Testis (tissue), 3 donors: ENCODE measurements around the gene KDM4C. TPM values are rescaled to one million over a fixed set of nuclear protein-coding genes. Genes with fewer than 3 reads are reported as not detected.
"Not testable (repeated sequence)": the region's sequence is repeated elsewhere in the genome, so short reads cannot be mapped to it uniquely, and the experiment has no call there.

ENCODE experiments used
- DNase-seq: peaks from one replicate; pipeline ENCODE4 v3.0.0-alpha.2; 2019
- H3K27ac ChIP-seq, 2 donors: fragments of 200-600 bp; sonication (generic); one replicate each; pipeline ENCODE4 v1.5.1; 2019
- H3K27me3 ChIP-seq: fragments of 200-600 bp; sonication (generic); one replicate; pipeline ENCODE4 v1.5.1; 2019
- H3K36me3 ChIP-seq: fragments of 200-600 bp; sonication (generic); one replicate; pipeline ENCODE4 v1.5.1; 2017; ENCODE audit warnings: low read depth; ENCODE audit errors: missing control alignments
- H3K4me1 ChIP-seq: fragments of 200-600 bp; sonication (generic); one replicate; pipeline ENCODE4 v1.5.1; 2019
- H3K4me3 ChIP-seq, 2 donors: fragments of 200-600 bp; sonication (generic); one replicate each; pipeline ENCODE4 v1.5.1; 2017 to 2019
- H3K9me3 ChIP-seq: fragments of 200-600 bp; sonication (generic); one replicate; pipeline ENCODE4 v1.5.1; 2017
- CTCF ChIP-seq, 3 experiments: fragments of 450-650 bp in 2 of 3; fragments of 200-600 bp in 1 of 3; sonication (generic) in 1 of 3; IDR thresholded peaks; one replicate each; pipeline ENCODE4 v1.5.1; 2016 to 2019; ENCODE audit warnings: antibody characterized with exemption in 3 of 3, mild to moderate bottlenecking in 2 of 3, moderate library complexity in 1 of 3
- POLR2A ChIP-seq: fragments of 450-650 bp; IDR thresholded peaks from one replicate; pipeline ENCODE4 v1.6.1; 2017; ENCODE audit warnings: antibody characterized with exemption, mild to moderate bottlenecking, moderate library complexity
- WGBS, 2 donors: methylation state at CpG; one replicate each; pipeline ENCODE4 v1.1.5; 2018; 5-methylcytosine and 5-hydroxymethylcytosine counted together
- intact Hi-C: fragments of 100-400 bp; cut with DNase I; formaldehyde crosslinking; loops from one replicate; pipeline ENCODE4 v1.15.1; 2023; ENCODE audit warnings: low total_unique reads
- polyA plus RNA-seq: library from polyadenylated mRNA; stranded (reverse); fragments of 350-450 nt; fragmentation: Illumina TruSeq; extraction: RNeasy Lipid Tissue Mini Kit (QIAGEN cat#74804); gene quantifications from one replicate; pipeline ENCODE4 v1.2.3, GENCODE V29; 2014; ENCODE audit warnings: low read depth, low replicate concordance; ENCODE audit not compliant: insufficient read depth
- total RNA-seq, 2 donors: library from RNA; depleted of rRNA; stranded (reverse); fragments of >200 nt; gene quantifications; one replicate each; pipeline ENCODE4 v1.2.3, GENCODE V29; 2016

KDM4C gene
- total and polyA plus RNA-seq, 3 donors from 2014 or later: 16.7 to 58.8 (median 48.8) TPM

DNA sequence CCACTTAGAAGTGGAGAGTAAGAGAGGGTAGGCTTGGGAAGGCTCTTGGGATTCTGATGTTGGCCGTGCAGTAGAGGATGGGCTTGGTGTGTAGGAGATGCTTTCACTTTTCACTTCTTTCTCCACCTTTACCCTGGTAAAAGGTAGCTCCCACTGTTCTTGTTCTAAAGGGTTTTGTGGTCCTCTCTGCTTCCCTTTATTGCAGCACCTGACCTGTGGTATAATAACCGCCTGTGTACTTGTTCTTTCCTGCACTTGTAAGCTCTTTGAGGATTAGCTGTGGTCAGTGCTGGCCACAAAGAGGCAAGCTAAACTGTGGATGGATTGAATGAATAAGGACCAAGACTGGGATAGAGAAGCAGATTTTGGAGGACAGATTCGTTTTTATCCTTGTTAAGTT lies 25.2 kb downstream of the KDM4C start:
- no peak overlapping the region for H3K27ac ChIP-seq
- WGBS, 2 donors: 58 to 77% methylated on average over 3 of the region's 3 CpGs
- TF ChIP-seq CTCF (IDR thresholded peaks at IDR 0.05): no peak
- no peak for TF ChIP-seq POLR2A

DNA sequence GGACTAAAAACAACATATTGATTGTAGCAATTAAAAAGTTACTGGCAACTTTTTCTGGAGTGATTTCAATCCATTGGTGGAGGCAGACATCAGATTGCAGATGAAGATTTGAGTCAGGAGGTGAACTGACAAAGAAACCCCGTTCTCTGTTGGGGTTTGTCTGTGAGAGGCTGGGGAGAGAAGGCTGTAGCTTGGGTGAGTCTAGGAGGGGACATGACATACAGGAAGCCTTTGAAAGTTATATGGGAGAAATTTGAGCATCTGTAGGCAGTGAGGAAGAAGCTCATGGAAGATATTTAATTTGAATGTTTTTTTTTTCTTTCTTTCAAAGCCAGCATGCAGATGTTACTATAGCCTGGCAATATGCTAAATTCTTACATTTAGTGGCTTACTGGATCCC lies 26.0 kb downstream of the KDM4C start:
- Histone ChIP-seq H3K4me1 (no peaks in the 10 kb centered on the region), H3K36me3 (no peaks in the 10 kb centered on the region), H3K4me3 (no peak overlapping the region), H3K27me3 (no peaks in the 10 kb centered on the region), H3K9me3 (no peaks in the 10 kb centered on the region), H3K27ac (no peak overlapping the region)
- WGBS, 2 donors: 83 to 95% methylated on average over 1 of the region's 1 CpG
- intact Hi-C loops: no loop called here
- no peak for DNase-seq
- no peak for TF ChIP-seq POLR2A
- TF ChIP-seq CTCF (IDR thresholded peaks at IDR 0.05): no peak

More for the DNA sequence above, 25.2 kb downstream of the KDM4C start:
- no peak for DNase-seq
- Histone ChIP-seq H3K36me3 (no peaks in the 10 kb centered on the region), H3K4me3 (no peak overlapping the region), H3K27me3 (no peaks in the 10 kb centered on the region), H3K4me1 (no peaks in the 10 kb centered on the region), H3K9me3 (no peaks in the 10 kb centered on the region)
- intact Hi-C loops: no loop called here

- no peak overlapping the region for H3K4me3 ChIP-seq
- H3K27ac ChIP-seq: no peak overlapping the region
- TF ChIP-seq POLR2A: no peak
- no peak for TF ChIP-seq CTCF (IDR thresholded peaks at IDR 0.05)
- no peaks in the 10 kb centered on the region for H3K36me3 ChIP-seq
- no peaks in the 10 kb centered on the region for H3K9me3 ChIP-seq
- no peaks in the 10 kb centered on the region for H3K4me1 ChIP-seq
- no peak for DNase-seq
- intact Hi-C loops: no loop called here
- H3K27me3 ChIP-seq: no peaks in the 10 kb centered on the region
- WGBS, 2 donors: 80 to 100% methylated on average over 1 of the region's 1 CpG
Measured at GRCh38 chr9:6785682-6786081, 27.9 kb downstream of the KDM4C start.

GRCh38 chr9:6787793-6788161 lies 30.0 kb downstream of the KDM4C start:
- TF ChIP-seq CTCF (IDR thresholded peaks at IDR 0.05) (no peak), POLR2A (no peak)
- no peaks in the 10 kb centered on the region for H3K9me3 ChIP-seq
- no peaks in the 10 kb centered on the region for H3K36me3 ChIP-seq
- intact Hi-C loops: no loop called here
- H3K4me3 ChIP-seq: no peak overlapping the region
- H3K27me3 ChIP-seq: no peaks in the 10 kb centered on the region
- no peaks in the 10 kb centered on the region for H3K4me1 ChIP-seq
- no peak for DNase-seq
- no peak overlapping the region for H3K27ac ChIP-seq
- 78 to 90% methylated on average over 3 of the region's 3 CpGs for WGBS, 2 donors

DNA sequence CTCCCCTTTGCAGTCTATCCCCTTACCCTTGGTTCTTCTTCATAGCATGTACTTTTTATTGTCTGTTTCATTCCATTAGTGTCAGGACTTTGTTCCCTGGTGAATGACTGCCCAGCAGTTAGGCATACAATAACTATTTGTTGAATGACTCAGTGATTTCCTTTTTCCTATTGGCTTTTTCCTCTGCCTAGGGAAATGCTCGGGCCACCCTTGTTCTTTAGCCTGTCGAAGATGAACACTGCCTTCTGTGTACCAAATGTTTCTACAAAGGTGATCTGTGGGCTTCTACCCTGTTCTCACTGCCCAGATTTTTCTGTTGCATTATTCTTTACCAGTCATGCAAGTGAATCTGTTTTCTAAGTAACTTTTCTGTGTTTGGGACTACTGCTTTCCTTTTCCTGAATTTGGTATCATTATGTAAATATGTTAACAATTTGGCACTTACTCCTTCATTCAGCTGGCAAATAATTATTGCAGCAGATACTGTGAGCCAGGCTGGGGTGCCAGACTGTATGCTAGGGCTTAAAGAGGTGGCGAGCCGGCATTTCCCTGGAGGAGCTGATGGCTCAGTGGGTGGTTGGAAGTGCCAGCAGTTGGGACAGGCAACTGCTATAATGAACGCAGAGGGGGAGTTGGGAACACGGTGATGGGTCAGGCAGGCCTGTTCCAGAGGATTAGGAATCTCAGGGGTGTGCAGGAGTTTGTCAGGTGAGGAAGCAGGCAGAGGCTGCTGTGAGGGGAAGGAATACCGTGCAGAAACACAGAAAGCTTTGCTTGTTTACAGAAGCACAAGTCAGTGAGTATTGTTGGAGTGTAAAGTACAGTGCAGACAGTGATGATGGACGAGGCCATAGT lies 30.6 kb downstream of the KDM4C start:
- no peak for TF ChIP-seq POLR2A
- no peak for TF ChIP-seq CTCF (IDR thresholded peaks at IDR 0.05)
- Histone ChIP-seq H3K27me3 (no peaks in the 10 kb centered on the region), H3K4me3 (no peak overlapping the region), H3K9me3 (no peaks in the 10 kb centered on the region), H3K36me3 (no peaks in the 10 kb centered on the region), H3K27ac (no peak overlapping the region), H3K4me1 (no peaks in the 10 kb centered on the region)
- DNase-seq: no peak
- intact Hi-C loops: no loop called here
- 78 to 80% methylated on average over 8 of the region's 8 CpGs for WGBS, 2 donors

GRCh38 chr9:6789017-6789338 lies 31.2 kb downstream of the KDM4C start:
- DNase-seq, intact Hi-C loops, H3K4me3 ChIP-seq, H3K27me3 ChIP-seq, H3K4me1 ChIP-seq, H3K9me3 ChIP-seq, H3K27ac ChIP-seq, H3K36me3 ChIP-seq: not testable (repeated sequence)
- WGBS, 2 donors: 94 to 98% methylated on average over 9 of the region's 9 CpGs
